Tibial artery (tissue), 4 donors: Measurements from ENCODE around the gene DRC1.

Experiments
- DNase-seq, 2 donors: peaks; one replicate each; pipeline ENCODE4 v3.0.0-alpha.2; 2019
- H3K27ac ChIP-seq, 2 donors: fragments of 200-600 bp; sonication (generic) in 1 of 2; 1 replicate in 1 of 2; 2 replicates in 1 of 2; pipeline ENCODE4 v1.5.1; 2018 to 2019; ENCODE audit warnings: mild to moderate bottlenecking in 1 of 2
- H3K27me3 ChIP-seq, 2 donors: fragments of 200-600 bp; sonication (generic) in 1 of 2; one replicate each; pipeline versions ENCODE4 v1.5.1 to v1.6.0; 2016 to 2019
- H3K36me3 ChIP-seq, 3 donors: fragments of 200-600 bp; sonication (generic) in 2 of 3; one replicate each; pipeline ENCODE4 v1.5.1; 2016 to 2019; ENCODE audit warnings: mild to moderate bottlenecking in 2 of 3
- H3K4me1 ChIP-seq, 4 donors: fragments of 200-600 bp; sonication (generic) in 2 of 4; 1 replicate in 3 of 4; 2 replicates in 1 of 4; pipeline ENCODE4 v1.5.1; 2016 to 2019
- H3K4me3 ChIP-seq, 2 donors: fragments of 200-600 bp; sonication (generic) in 1 of 2; 1 replicate in 1 of 2; 2 replicates in 1 of 2; pipeline ENCODE4 v1.5.1; 2018 to 2019; ENCODE audit warnings: mild to moderate bottlenecking in 2 of 2
- H3K9me3 ChIP-seq, 3 donors: fragments of 200-600 bp; sonication (generic) in 1 of 3; one replicate each; pipeline ENCODE4 v1.5.1; 2016 to 2019
- CTCF ChIP-seq, 2 experiments: fragments of 200-600 bp in 1 of 2; fragments of 450-650 bp in 1 of 2; IDR thresholded peaks; one replicate each; pipeline ENCODE4 v1.5.1; 2017 to 2019; ENCODE audit warnings: antibody characterized with exemption in 2 of 2, mild to moderate bottlenecking in 1 of 2, moderate library complexity in 1 of 2
- intact Hi-C: fragments of 100-400 bp; cut with DNase I; formaldehyde crosslinking; loops from one replicate; pipeline ENCODE4 v1.15.0; 2023; ENCODE audit warnings: low total_unique reads

Gene DRC1

GRCh38 chr2:26491563-26492167 lies 89.9 kb downstream of the DRC1 start:
- H3K27me3 ChIP-seq: peaks cover 0 to 5% of the 10 kb centered on the region in 2 donors
- intact Hi-C loops: no loop called here
- no peaks in the 10 kb centered on the region for H3K9me3 ChIP-seq
- no peaks in the 10 kb centered on the region for H3K36me3 ChIP-seq
- DNase-seq: no peak
- no peaks in the 10 kb centered on the region for H3K4me1 ChIP-seq
- H3K4me3 ChIP-seq: no peak overlapping the region
- TF ChIP-seq CTCF (IDR thresholded peaks at IDR 0.05): no peak
- no peak overlapping the region for H3K27ac ChIP-seq

GRCh38 chr2:26492749-26493515 lies 91.2 kb downstream of the DRC1 start:
- no peak for DNase-seq
- intact Hi-C loops: no loop called here

GRCh38 chr2:26493566-26493965 lies 91.8 kb downstream of the DRC1 start:
- intact Hi-C loops: no loop called here
- H3K4me3 ChIP-seq: no peak overlapping the region
- no peaks in the 10 kb centered on the region for H3K4me1 ChIP-seq
- no peak for DNase-seq
- no peaks in the 10 kb centered on the region for H3K9me3 ChIP-seq
- TF ChIP-seq CTCF (IDR thresholded peaks at IDR 0.05): no peak
- no peak overlapping the region for H3K27ac ChIP-seq
- no peaks in the 10 kb centered on the region for H3K36me3 ChIP-seq
- peaks cover 0 to 8% of the 10 kb centered on the region in 2 donors for H3K27me3 ChIP-seq

More at GRCh38 chr2:26492749-26493515, 91.2 kb downstream of the DRC1 start:
- H3K4me3 ChIP-seq: no peak overlapping the region
- no peak overlapping the region for H3K27ac ChIP-seq
- H3K27me3 ChIP-seq: peaks cover 0 to 5% of the 10 kb centered on the region in 2 donors
- H3K4me1 ChIP-seq: no peaks in the 10 kb centered on the region
- no peaks in the 10 kb centered on the region for H3K9me3 ChIP-seq
- TF ChIP-seq CTCF (IDR thresholded peaks at IDR 0.05): no peak
- no peaks in the 10 kb centered on the region for H3K36me3 ChIP-seq

GRCh38 chr2:26494199-26494598 lies 92.5 kb downstream of the DRC1 start:
- Histone ChIP-seq H3K4me3 (no peak overlapping the region), H3K9me3 (no peaks in the 10 kb centered on the region), H3K4me1 (no peaks in the 10 kb centered on the region), H3K27me3 (peaks cover 0 to 10% of the 10 kb centered on the region in 2 donors), H3K27ac (no peak overlapping the region), H3K36me3 (no peaks in the 10 kb centered on the region)
- TF ChIP-seq CTCF (IDR thresholded peaks at IDR 0.05): no peak
- intact Hi-C loops: no loop called here
- no peak for DNase-seq

GRCh38 chr2:26494891-26495290 lies 93.2 kb downstream of the DRC1 start:
- no peak overlapping the region for H3K4me3 ChIP-seq
- no peaks in the 10 kb centered on the region for H3K36me3 ChIP-seq
- H3K9me3 ChIP-seq: no peaks in the 10 kb centered on the region
- intact Hi-C loops: no loop called here
- no peak overlapping the region for H3K27ac ChIP-seq
- no peak for TF ChIP-seq CTCF (IDR thresholded peaks at IDR 0.05)
- peaks cover 0 to 10% of the 10 kb centered on the region in 2 donors for H3K27me3 ChIP-seq
- no peak for DNase-seq
- H3K4me1 ChIP-seq: no peaks in the 10 kb centered on the region
